Measurements from ENCODE around the gene SPNS2. TPM values are rescaled to one million over a fixed set of nuclear protein-coding genes. Genes with fewer than 3 reads are reported as not detected.
A peak's percentile ranks its signal among the peaks of the same experiment; 100 is the strongest.

SPNS2 gene
- total RNA-seq, 1 donor from 2014 or later, result 67.0 TPM

- no peak for TF ChIP-seq CTCF (IDR thresholded peaks at IDR 0.05)
- intact Hi-C loops (cut with DNase I), result no loop called here
- H3K4me1 ChIP-seq, result peaks cover 44% of the 10 kb centered on the region
- H3K36me3 ChIP-seq, result no peaks in the 10 kb centered on the region
- peak overlapping the region; percentile 31 for H3K27ac ChIP-seq
- no peaks in the 10 kb centered on the region for H3K9me3 ChIP-seq
- H3K4me3 ChIP-seq, result peak overlapping the region; percentile 55
- DNase-seq (no peak), ATAC-seq (no peak)
- peaks cover 27% of the 10 kb centered on the region for H3K27me3 ChIP-seq
These were observed 1.5 kb downstream of the SPNS2 start for GRCh38 chr17:4500191-4500571.

- DNase-seq, result no peak
- no peak for TF ChIP-seq CTCF (IDR thresholded peaks at IDR 0.05)
- ATAC-seq, result peak; percentile 37
- Histone ChIP-seq H3K4me1 (peaks cover 57% of the 10 kb centered on the region), H3K4me3 (peak overlapping the region; percentile 55), H3K36me3 (no peaks in the 10 kb centered on the region), H3K27me3 (peaks cover 27% of the 10 kb centered on the region), H3K27ac (peak overlapping the region; percentile 31), H3K9me3 (no peaks in the 10 kb centered on the region)
- intact Hi-C loops (cut with DNase I), result no loop called here
These were observed 2.7 kb downstream of the SPNS2 start for GRCh38 chr17:4501295-4501949.

- H3K9me3 ChIP-seq, result no peaks in the 10 kb centered on the region
- no peaks in the 10 kb centered on the region for H3K36me3 ChIP-seq
- TF ChIP-seq CTCF (IDR thresholded peaks at IDR 0.05), result no peak
- intact Hi-C loops (cut with DNase I), result no loop called here
- peaks cover 27% of the 10 kb centered on the region for H3K27me3 ChIP-seq
- peaks cover 63% of the 10 kb centered on the region for H3K4me1 ChIP-seq
- H3K4me3 ChIP-seq, result no peak overlapping the region
- DNase-seq (no peak), ATAC-seq (no peak)
- no peak overlapping the region for H3K27ac ChIP-seq
These were observed 3.9 kb downstream of the SPNS2 start for GRCh38 chr17:4502466-4503154.

- ATAC-seq (no peak), DNase-seq (no peak)
- no peak for TF ChIP-seq CTCF (IDR thresholded peaks at IDR 0.05)
- Histone ChIP-seq H3K4me3 (no peak overlapping the region), H3K27ac (peak overlapping the region; percentile 24), H3K27me3 (peaks cover 27% of the 10 kb centered on the region), H3K9me3 (no peaks in the 10 kb centered on the region), H3K4me1 (peaks cover 65% of the 10 kb centered on the region), H3K36me3 (no peaks in the 10 kb centered on the region)
- intact Hi-C loops (cut with DNase I), result no loop called here
These were observed 4.8 kb downstream of the SPNS2 start for GRCh38 chr17:4503283-4504025.

GRCh38 chr17:4504188-4504587 is 5.5 kb downstream of the SPNS2 start:
- intact Hi-C loops (cut with DNase I), result no loop called here
- Histone ChIP-seq H3K9me3 (no peaks in the 10 kb centered on the region), H3K36me3 (no peaks in the 10 kb centered on the region), H3K4me3 (no peak overlapping the region), H3K27me3 (peaks cover 27% of the 10 kb centered on the region), H3K27ac (peak overlapping the region; percentile 24), H3K4me1 (peaks cover 71% of the 10 kb centered on the region)
- ATAC-seq (no peak), DNase-seq (no peak)
- TF ChIP-seq CTCF (IDR thresholded peaks at IDR 0.05), result no peak
